Measurements from ENCODE around the gene C10orf120. TPM values are rescaled to one million over a fixed set of nuclear protein-coding genes. Genes with fewer than 3 reads are reported as not detected.

C10orf120 gene
- total and polyA plus RNA-seq, 2 experiments from 2014 or later: not detected

- in situ Hi-C loops (cut with MboI): no loop called here
- no peaks in the 10 kb centered on the region for H3K4me1 ChIP-seq (ENCODE audit: insufficient read depth)
- no peak overlapping the region for H3K4me3 ChIP-seq
- H3K9ac ChIP-seq: no peak overlapping the region
- no peaks in the 10 kb centered on the region for H3K9me3 ChIP-seq (ENCODE audit: low read depth)
- H3K27ac ChIP-seq: no peak overlapping the region
- H3K9me2 ChIP-seq (ENCODE audit: insufficient read depth): no peaks in the 10 kb centered on the region
- peaks cover 6% of the 10 kb centered on the region for H3K27me3 ChIP-seq (replicated peaks; ENCODE audit: insufficient read depth)
- H3F3A ChIP-seq (ENCODE audit: insufficient read depth): no peaks in the 10 kb centered on the region
- H3K4me2 ChIP-seq (ENCODE audit: unreplicated experiment): no peak overlapping the region
- no peak for TF ChIP-seq EZH2 (IDR thresholded peaks at IDR 0.05; ENCODE audit: insufficient read depth, poor library complexity, severe bottlenecking)
- no peak for TF ChIP-seq EZH2phosphoT487 (IDR thresholded peaks at IDR 0.05; ENCODE audit: insufficient read depth, low read depth)
- no peaks in the 10 kb centered on the region for H3K36me3 ChIP-seq (ENCODE audit: low read depth)
- DNase-seq: no peak
- 2 to 7% methylated on average over 3 of the region's 3 CpGs for WGBS, 2 experiments (ENCODE audit: low coverage in 1 of 2, low lambda C conversion rate in 2 of 2, missing lambda C conversion rate in 2 of 2)
- H4K20me1 ChIP-seq (ENCODE audit: insufficient read depth): no peaks in the 10 kb centered on the region
- H2AFZ ChIP-seq: no peak overlapping the region
- no peaks in the 10 kb centered on the region for H3K79me2 ChIP-seq (ENCODE audit: insufficient read depth)
These were observed 41.9 kb downstream of the C10orf120 start for GRCh38 chr10:122657729-122658128.

DNA sequence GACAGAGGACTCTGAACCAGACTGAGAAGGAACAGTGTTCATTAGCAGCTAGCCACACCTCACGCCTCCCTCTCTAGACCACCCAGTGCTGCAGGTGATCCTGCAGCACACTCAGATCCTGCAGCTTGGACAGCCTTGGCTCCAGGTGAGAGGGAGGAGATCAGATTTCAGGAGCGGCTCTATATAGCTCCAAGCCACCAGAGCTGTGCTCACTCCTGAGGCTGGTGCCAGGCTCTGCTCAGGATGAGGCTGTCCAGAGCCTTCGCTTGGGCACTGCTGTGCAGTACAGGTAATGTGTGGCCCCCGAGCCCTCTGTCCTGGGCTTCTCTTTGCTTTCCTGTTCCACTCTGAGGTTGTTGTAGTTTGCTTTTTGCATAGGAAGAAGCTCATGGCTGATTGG is 42.4 kb downstream of the C10orf120 start:
- peaks cover 7% of the 10 kb centered on the region for H3K27me3 ChIP-seq (replicated peaks; ENCODE audit: insufficient read depth)
- TF ChIP-seq EZH2phosphoT487 (IDR thresholded peaks at IDR 0.05; ENCODE audit: insufficient read depth, low read depth): no peak
- no peak for TF ChIP-seq EZH2 (IDR thresholded peaks at IDR 0.05; ENCODE audit: insufficient read depth, poor library complexity, severe bottlenecking)
- 17 to 38% methylated on average over 4 of the region's 4 CpGs for WGBS, 2 experiments (ENCODE audit: low coverage in 1 of 2, low lambda C conversion rate in 2 of 2, missing lambda C conversion rate in 2 of 2)
- no peak overlapping the region for H3K27ac ChIP-seq
- H3K4me3 ChIP-seq: no peak overlapping the region
- no peaks in the 10 kb centered on the region for H3K9me2 ChIP-seq (ENCODE audit: insufficient read depth)
- no peak overlapping the region for H3K9ac ChIP-seq
- H3F3A ChIP-seq (ENCODE audit: insufficient read depth): no peaks in the 10 kb centered on the region
- no peaks in the 10 kb centered on the region for H3K36me3 ChIP-seq (ENCODE audit: low read depth)
- no peaks in the 10 kb centered on the region for H3K79me2 ChIP-seq (ENCODE audit: insufficient read depth)
- H3K4me2 ChIP-seq (ENCODE audit: unreplicated experiment): no peak overlapping the region
- DNase-seq: no peak
- H2AFZ ChIP-seq: no peak overlapping the region
- in situ Hi-C loops (cut with MboI): no loop called here
- H3K9me3 ChIP-seq (ENCODE audit: low read depth): no peaks in the 10 kb centered on the region
- H3K4me1 ChIP-seq (ENCODE audit: insufficient read depth): no peaks in the 10 kb centered on the region
- no peaks in the 10 kb centered on the region for H4K20me1 ChIP-seq (ENCODE audit: insufficient read depth)

DNA sequence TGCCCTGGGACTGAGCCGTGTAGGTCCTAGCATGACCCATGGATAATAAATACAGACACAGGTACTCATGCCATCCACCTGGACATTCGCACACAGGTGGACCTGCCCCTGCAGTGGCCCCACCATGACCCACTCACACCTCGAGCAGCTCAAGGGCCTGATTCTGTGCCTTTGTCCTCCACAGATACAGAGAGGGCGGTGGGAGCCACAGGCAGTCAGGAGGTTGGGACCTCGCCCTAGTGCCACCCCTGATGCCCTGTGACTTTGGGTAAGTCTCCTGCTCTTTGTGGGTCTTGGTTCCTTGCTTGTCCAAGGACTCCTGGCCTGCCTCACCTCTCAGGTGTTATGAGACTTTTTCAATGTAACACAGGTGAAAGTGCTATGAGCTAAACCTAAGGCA is 42.9 kb downstream of the C10orf120 start:
- Histone ChIP-seq H3K27me3 (replicated peaks; ENCODE audit: insufficient read depth) (peaks cover 12% of the 10 kb centered on the region), H3K4me2 (ENCODE audit: unreplicated experiment) (no peak overlapping the region), H4K20me1 (ENCODE audit: insufficient read depth) (no peaks in the 10 kb centered on the region), H3K9me2 (ENCODE audit: insufficient read depth) (no peaks in the 10 kb centered on the region), H3K9ac (no peak overlapping the region), H3K79me2 (ENCODE audit: insufficient read depth) (no peaks in the 10 kb centered on the region), H2AFZ (no peak overlapping the region), H3K27ac (no peak overlapping the region), H3K9me3 (ENCODE audit: low read depth) (no peaks in the 10 kb centered on the region), H3K4me1 (ENCODE audit: insufficient read depth) (no peaks in the 10 kb centered on the region), H3K36me3 (ENCODE audit: low read depth) (no peaks in the 10 kb centered on the region), H3K4me3 (no peak overlapping the region), H3F3A (ENCODE audit: insufficient read depth) (no peaks in the 10 kb centered on the region)
- DNase-seq: no peak
- WGBS, 2 experiments (ENCODE audit: low coverage in 1 of 2, low lambda C conversion rate in 2 of 2, missing lambda C conversion rate in 2 of 2): 24 to 35% methylated on average over 5 of the region's 5 CpGs
- in situ Hi-C loops (cut with MboI): no loop called here
- no peak for TF ChIP-seq EZH2 (IDR thresholded peaks at IDR 0.05; ENCODE audit: insufficient read depth, poor library complexity, severe bottlenecking)
- TF ChIP-seq EZH2phosphoT487 (IDR thresholded peaks at IDR 0.05; ENCODE audit: insufficient read depth, low read depth): no peak

- H3K4me1 ChIP-seq (ENCODE audit: insufficient read depth): no peaks in the 10 kb centered on the region
These were observed 43.3 kb downstream of the C10orf120 start for GRCh38 chr10:122656308-122656705.

More at GRCh38 chr10:122656308-122656705, 43.3 kb downstream of the C10orf120 start:
- Histone ChIP-seq H3K9me2 (ENCODE audit: insufficient read depth) (no peaks in the 10 kb centered on the region), H3K9me3 (ENCODE audit: low read depth) (no peaks in the 10 kb centered on the region), H3K27me3 (replicated peaks; ENCODE audit: insufficient read depth) (peaks cover 17% of the 10 kb centered on the region), H3F3A (ENCODE audit: insufficient read depth) (no peaks in the 10 kb centered on the region), H4K20me1 (ENCODE audit: insufficient read depth) (no peaks in the 10 kb centered on the region), H3K4me2 (ENCODE audit: unreplicated experiment) (no peak overlapping the region), H3K79me2 (ENCODE audit: insufficient read depth) (no peaks in the 10 kb centered on the region), H3K36me3 (ENCODE audit: low read depth) (no peaks in the 10 kb centered on the region), H3K9ac (no peak overlapping the region), H3K27ac (no peak overlapping the region), H3K4me3 (no peak overlapping the region), H2AFZ (no peak overlapping the region)
- in situ Hi-C loops (cut with MboI): no loop called here
- DNase-seq: no peak
- 23 to 37% methylated on average over 2 of the region's 2 CpGs for WGBS, 2 experiments (ENCODE audit: low coverage in 1 of 2, low lambda C conversion rate in 2 of 2, missing lambda C conversion rate in 2 of 2)
- TF ChIP-seq EZH2 (IDR thresholded peaks at IDR 0.05; ENCODE audit: insufficient read depth, poor library complexity, severe bottlenecking) (no peak), EZH2phosphoT487 (IDR thresholded peaks at IDR 0.05; ENCODE audit: insufficient read depth, low read depth) (no peak)
